Suppressor macrophage treated with lipopolysaccharide for 4 hours (primary cell): Measurements from ENCODE around the gene PRPF6.
"Not testable (repeated sequence)": the region's sequence is repeated elsewhere in the genome, so short reads cannot be mapped to it uniquely, and the experiment has no call there.

Experiments
- DNase-seq: peaks from one replicate; pipeline ENCODE4 v3.0.0-alpha.2; 2020

Gene PRPF6

DNA sequence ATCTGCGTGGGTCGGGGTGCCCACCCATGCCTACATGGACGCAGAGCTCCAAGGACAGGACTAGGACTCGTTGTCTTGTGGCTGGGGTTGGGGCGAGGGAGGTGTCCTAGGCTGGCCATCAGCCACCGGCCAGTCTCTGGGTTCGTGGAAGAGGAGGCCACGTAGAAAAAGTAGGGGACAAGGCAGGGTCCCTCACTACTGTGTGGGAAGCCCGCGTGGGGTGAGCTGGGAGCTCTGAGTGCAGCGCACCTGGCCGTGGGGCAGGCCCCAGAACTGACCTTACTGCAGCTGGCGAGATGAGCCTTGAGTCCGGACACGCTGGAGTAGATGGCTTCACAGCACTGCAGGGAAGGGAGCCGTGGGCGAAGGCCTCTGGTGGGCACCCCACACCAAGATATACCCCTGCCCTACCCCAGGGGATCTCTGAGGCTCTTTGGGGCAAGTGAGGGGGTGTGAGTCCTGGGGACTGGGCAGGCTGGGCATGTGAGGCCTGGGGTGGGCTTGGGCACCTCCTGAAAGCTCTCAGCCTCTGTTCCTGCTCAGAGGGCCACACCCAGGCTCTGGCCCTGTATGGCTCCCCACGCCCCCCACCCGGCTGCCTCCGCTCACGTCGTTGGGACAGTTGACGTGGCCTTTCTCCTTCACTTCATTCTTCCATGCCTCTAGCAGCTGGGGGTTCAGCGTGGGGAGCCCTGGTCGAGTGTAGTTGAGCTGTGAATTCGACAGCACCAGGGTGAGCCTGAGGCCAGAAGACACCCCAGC lies 19.1 kb upstream of the PRPF6 start:
- DNase-seq = no peak

DNA sequence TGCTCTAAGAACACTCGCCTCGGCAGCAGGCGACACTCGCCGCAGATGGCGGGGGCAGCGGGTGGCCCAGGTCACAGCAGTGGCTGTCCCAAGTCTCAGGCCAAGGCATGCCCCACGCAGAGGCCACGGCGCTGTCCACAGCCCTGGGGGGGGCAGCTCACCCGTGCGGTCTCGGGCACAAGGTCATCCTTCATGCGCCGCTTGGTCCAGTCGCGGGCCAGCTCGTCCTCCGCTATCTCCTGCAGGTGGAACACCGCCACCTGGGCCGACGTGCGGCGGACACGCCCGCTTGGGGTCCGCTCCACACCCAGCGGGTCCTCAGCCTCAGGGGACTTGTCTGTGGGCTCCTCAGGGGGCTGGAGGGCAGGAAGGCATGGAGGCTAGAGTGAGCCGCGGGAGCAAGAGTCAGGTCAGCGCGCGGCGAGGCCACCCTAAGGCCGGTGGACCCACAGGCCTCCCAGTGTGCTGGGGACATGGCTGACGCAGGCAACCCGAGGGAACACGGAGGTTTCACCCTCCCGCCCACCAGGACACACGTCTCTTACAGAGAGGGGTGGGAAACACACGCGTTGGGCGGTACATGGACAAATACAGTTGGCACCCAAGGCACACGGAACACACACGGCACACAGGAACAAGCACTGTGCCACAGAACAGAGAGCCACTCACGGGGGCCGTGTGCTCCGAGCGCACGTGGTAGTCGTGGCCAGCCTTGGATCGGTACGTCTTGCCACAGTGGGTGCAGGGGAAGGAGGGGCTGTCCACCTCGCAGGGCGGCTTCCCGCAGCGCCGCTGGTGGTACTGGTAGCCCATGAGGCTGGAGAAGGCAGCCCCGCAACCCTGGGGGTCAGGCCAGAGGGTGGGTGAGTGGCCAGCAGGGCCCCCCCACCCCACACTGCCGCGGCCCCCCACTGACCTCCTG lies 18.2 kb upstream of the PRPF6 start:
- DNase-seq = no peak

DNA sequence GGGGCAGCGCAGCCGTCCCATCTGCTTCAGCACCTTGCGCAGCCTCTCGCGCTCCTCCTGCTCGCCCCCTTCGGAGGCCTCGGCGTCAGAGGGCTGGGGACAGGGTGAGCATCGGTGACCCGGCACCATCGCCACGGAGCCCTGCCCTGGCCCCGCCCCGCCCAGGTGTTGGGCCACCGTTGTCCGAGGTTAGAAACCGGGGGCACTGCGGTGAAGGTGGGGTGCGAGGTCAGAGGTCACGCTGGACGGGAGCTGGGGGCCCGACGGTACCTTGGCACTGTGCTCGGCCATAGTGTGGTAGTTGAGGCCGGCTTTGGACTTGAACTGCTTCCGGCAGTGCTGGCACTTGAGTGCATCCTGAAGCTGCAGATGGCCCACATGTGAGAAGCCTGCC lies 17.6 kb upstream of the PRPF6 start:
- DNase-seq = no peak

DNA sequence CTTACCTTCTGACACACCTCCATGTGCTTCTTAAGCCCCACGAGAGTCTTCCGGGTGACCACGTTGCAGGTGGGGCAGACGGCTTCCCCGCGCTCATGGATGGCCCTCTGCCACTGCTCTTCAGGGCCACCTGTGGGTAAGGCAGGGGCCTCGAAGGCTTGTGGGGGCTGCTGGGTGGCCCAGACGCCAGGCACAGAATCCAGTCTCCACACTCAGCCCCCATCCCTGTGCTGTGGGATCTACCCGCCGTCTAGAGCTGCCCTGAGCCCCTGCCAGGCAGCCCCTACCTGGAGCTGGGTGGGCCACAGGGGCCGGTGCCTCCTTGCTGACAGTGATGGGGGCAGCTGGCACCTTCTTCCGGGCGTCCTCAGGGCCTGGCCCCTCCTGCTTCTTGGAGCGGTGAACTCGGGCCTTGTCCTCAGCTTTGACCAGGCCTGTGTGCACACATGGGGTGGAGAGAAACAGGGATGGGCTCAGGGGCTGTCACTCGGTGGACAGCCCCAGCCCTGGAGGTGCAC lies 17.1 kb upstream of the PRPF6 start:
- DNase-seq = no peak

DNA sequence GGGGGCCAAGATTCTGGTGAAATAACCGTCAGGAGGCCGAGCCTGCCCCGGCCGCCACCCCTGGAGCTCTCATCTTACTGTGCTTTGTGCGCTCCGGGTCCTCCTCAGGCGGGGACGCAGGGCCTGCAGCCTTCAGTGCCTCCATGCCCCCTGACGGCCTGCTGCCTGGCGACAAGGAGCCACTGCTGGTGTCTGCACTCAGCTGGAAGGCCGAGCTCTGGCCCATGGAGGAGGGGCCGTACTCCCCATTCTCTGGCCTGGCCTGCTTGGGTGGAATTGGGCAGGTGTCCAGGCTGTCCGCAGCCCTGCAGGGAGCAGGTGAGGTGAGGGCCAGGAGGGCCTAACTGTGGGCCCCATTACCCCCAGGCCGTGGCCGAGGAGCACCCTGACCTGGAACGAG lies 16.5 kb upstream of the PRPF6 start:
- no peak for DNase-seq

DNA sequence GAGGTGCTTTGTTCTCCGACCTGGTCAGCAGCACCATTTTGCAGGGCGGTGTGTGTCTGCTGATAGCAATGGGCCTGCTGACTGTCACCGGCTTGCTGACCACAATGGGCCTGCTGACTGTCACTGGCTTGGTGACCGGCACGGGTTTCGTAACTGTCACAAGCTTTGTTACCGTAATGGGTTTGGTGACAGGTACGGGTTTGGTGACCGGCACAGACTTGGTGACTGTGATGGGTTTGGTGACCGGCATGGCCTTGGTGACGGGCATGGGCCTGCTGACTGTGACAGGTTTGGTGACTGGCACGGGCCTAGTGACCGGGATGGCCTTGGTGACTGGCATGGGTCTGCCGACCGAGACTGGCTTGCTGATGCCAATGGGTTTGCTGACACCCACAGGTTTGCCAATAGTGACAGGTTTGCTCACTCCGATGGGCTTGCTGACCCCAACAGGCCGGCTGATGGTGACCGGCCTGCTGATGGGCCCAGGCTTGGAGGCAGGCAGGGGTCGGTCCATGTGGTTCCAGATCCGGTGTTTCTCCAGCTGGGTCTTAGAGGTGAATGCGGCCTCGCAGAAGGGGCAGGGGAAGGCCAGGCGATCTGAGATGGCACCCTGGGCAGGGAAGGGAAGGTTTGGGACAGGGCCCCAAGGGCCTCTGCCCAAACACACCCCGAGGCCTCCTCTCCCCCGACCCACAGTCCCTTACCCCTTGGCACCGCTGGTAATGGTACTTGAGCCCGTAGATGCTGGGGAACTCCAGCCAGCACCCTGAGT lies 14.6 kb upstream of the PRPF6 start:
- no peak for DNase-seq

DNA sequence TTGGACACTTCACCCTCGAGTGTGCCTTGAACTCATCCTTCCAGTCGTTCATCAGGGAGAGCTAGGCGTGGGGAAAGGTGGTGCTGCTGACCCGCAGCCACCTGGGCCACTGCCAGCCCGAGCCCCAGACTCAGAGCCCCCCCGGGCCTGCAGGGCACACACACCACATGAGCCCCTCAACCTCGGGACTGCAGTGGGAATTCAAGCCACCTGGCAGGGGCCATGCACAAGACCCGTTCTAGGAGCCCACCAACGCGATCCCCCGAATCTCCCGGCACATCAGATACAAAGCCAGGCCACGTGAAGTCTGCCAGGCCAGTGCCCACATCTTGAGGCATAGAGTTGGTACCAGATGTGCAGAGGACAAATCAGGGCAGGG lies 14.0 kb upstream of the PRPF6 start:
- DNase-seq = no peak

DNA sequence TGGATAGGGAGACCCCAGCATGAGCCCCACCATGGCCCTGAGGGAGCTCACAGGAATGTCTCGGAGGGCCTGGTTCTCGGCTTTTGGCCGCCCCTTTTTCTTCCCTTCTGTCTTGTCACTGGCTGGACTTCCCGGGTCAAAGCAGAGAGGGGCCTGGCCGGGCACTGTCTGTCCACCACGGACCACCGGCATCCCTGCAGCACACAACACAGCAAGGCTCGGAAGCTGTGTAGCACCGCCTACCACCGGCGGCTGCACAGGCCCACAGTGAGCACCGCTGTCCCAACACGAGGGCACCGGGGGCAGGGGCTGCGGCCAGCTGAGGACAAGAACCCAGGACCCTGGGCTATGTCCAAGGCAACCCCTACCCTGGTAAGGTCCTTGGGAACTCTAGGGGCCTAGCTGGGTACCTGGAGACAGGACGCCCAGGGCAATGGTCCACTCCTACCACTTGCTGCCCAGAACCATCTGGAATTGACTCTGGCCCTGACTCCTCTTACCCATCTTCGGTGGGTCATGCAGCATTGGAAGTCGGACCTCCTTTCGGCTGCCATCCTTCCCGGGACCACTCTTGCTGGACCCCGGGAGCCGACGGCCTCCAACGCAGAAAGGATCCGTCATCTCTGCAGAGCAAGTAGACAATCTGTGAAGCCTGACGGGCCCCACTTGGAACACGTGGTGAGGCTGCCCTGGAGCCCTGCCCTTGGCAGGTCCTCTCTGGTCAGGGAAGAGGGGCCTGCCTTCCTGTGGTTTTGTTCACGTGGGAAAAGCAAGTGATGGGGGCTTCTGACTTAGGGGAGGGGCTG lies 13.4 kb upstream of the PRPF6 start:
- DNase-seq = no peak

DNA sequence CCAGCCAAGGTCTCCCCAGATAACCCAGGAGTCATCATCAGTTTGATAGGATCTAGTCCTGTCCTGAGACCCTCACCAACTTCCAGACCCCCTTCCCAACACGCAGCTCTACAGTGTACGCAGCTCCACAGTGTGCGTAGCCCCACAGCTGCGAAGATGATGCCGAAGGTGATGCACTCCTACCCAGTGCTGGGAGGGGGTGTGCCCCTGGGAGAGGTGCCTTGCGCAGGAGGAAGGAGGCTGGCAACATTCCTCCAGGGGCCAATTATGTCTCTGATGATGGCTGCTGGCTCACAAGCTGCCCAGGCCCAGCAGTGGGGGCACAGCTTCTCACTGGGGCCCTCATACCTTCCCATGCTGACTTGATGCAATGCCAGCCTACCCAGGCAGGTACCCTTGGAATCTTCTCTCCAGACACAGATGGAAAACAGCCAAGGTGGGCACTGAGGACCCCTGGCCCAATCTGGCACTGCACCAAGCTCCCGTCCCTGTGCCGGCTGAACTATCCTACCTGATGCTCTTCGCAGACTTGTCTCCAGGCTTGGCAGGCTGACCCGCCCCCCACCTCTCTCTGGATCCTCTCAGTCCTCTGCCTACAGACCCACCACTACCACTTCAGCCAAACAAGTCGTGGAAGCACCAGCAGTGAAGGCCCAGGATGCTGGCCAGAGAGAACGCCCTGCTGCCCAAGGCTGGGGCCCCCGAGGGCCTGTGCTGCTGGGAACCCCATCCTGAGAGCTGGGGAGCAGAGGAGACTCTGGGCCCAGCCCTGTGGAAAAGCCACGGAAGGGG lies 12.6 kb upstream of the PRPF6 start:
- DNase-seq = no peak

DNA sequence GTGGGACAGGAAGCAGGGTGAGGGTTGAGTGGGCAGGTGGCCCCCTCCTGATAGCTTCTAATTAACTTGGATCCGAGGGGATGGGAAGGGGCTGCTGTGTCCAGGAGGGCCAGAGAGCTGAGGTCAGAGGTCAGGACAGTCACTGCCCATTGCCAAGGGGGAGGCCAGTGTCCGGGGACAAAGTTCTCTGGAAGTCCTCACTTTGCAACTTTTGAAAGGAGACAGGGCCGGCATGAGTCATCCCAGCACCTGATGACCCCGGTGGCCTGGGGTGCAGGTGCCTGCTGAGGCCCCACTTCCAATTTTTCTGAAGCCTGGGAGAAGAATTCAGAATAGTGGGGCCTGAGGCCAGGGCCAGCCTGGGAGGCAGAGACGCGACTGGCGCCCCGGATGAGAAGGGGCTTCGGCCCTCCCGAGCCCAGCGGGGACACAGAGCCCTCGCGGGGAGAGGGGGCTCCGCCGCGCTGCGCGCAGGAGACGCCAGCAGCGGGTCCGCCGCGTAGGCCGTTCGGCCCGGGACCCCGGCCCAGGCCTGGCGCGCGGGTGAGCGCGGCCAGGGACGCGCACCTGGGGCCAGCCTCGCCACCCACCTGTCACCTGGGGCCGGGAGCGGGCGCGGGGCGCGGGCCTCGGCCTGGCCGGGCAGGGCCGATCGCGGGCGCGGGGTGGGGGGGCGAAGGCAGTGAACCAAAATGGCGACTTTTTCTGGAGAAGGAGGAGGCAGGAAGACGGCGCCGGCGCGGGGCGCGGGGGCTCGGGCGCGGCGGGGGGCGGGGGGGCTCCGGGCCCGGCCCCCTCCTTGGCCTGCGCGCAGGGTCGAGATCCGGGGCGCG lies 11.8 kb upstream of the PRPF6 start:
- no peak for DNase-seq

DNA sequence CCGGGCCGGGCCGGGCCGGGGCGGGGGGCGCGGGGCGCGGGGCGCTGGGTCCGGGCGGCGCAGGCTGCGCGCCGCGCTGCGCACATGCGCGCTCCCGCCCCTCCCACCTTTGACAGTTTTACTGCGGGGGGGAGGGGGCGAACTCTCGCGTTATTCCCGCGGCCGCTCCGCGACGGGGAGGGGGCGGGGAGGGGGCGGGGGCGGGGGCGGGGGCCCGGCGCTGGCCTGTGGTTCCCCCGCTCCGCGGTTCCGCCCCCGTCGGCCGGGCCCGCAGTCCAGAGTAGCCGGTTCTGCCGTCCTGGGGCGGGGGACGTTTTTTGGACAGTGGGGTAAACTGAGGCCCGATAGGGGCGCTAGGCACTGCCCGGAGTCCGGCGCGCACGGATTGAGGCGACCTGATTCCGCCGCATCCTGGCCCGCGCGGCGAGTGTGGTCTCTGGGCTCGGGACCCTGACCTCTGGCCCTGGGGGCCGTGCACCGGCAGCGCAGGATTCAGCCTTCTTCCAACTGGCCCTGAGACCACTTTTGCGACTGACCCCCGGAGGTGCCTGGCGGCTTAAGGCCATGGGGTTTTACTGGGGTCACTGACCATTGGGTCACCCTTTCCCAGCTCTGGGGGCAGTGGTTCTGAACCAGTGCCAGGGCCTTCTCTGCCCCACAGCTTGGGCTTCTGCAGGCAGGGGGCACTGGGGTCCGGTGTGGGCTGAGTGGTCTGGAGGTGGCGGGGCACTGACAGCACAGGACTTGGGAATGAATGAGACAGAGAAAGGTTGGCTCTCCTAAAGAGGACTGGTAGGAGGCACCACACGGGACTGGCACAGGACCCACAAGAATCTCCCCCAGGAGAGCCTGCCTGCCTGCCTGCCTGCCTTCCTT lies 10.9 kb upstream of the PRPF6 start, which contains the start of gene ZNF512B:
TSS of gene ZNF512B (minus strand) at position 93 of the 876 bp plus-strand sequence. CDS start 1,980 bp downstream, outside the sequence.
- peak; percentile 43 for DNase-seq

DNA sequence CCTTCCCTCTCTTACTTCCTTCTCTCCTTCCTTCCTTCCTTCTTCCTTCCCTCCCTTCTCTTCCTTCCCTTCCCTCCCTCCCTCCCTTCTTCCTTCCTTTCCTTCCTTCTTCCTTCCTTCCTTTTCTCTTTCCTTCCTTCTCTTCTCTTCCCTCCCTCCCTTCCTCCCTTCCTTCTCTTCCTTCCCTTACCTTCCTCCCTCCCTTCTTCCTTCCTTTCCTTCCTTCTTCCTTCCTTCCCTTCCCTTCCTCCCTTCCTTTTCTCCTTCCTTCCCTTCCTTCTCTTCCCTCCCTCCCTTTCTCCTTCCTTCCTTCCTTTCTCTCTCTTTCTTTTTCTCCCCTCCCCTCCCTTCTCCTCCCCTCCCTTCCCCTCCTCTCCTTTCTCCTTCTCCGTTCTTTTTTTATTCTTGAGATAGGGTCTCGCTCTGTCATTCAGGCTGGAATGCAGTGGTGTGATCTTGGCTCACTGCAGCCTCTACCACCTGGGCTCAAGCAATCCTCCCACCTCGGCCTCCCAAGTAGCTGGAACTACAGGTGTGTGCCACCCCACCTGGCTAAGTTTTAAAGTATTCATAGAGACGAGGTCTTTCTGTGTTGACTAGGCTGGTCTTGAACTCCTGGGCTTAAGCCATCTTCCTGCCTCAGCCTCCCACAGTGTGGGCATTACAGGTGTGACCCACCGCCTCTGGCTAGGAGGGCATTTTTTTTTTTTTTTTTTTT lies 10.1 kb upstream of the PRPF6 start:
- DNase-seq = no peak

DNA sequence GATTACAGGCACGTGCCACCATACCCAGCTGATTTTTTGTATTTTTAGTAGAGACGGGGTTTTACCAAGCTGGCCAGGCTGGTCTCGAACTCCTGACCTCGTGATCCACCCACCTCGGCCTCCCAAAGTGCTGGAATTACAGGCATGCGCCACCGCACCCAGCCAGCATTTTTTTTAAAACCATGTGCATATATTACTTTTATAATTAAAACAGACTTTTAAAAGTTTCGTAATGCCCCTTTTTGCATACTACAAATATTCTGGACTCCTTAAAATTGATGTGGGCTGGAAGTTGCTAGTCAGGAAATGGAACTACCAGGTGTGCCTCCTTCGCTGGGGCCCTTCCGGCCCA lies 9.0 kb upstream of the PRPF6 start:
- not testable (repeated sequence) for DNase-seq

DNA sequence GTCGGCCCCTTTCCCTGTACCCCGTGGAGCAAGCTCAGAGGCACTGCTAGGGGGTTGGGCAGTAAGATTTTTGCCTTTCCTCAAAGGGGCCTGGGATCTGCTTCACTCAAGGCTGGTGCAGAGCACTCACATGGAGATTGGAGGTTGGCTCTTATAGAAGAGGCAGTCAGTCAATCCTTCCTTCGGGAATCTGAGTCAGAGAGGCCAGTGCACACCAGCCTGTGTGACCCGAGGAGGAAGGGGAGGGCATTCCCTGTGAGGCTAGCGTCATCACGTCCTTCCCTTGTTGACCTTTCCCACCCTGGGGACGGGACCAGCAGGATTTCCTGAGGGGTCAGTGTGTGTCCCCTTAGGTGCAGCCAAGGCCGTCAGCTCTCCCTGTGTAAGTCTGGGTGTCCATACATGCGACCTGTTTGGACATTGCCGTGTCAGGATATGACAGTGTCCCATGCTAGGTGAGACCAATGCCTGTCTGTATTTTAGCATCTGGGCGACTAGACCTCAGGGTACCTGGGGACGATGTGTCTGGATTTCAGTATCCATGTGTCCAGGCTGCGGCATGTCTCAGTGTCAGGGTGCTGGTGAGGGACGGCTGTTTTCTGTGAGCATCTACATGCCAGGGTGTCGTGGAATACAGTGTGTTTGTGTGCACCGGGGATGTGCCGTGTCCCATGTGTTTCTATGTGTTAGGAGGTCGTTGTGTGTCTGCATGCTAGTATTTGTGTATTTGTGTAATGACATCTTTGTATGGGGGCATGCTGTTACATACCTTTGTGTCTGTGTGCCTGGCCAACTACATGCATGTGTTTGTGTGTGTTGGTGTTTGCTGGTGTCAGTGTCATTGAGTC lies 8.4 kb upstream of the PRPF6 start:
- no peak for DNase-seq

DNA sequence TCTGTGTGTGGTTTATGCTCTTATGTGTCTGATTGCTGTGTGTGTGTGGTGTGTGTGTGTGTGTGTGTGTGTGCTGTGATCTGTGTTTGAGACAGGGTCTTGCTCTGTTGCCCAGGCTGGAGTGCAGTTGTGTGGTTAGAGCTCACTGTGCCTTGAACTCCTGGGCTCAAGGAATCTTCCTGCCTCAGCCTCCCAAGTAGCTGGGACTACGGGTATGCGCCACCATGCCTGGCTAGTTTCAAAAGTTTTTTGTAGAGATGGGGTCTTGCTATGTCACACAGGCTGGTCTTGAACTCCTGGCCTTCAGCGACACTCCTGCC lies 7.8 kb upstream of the PRPF6 start:
- no peak for DNase-seq

DNA sequence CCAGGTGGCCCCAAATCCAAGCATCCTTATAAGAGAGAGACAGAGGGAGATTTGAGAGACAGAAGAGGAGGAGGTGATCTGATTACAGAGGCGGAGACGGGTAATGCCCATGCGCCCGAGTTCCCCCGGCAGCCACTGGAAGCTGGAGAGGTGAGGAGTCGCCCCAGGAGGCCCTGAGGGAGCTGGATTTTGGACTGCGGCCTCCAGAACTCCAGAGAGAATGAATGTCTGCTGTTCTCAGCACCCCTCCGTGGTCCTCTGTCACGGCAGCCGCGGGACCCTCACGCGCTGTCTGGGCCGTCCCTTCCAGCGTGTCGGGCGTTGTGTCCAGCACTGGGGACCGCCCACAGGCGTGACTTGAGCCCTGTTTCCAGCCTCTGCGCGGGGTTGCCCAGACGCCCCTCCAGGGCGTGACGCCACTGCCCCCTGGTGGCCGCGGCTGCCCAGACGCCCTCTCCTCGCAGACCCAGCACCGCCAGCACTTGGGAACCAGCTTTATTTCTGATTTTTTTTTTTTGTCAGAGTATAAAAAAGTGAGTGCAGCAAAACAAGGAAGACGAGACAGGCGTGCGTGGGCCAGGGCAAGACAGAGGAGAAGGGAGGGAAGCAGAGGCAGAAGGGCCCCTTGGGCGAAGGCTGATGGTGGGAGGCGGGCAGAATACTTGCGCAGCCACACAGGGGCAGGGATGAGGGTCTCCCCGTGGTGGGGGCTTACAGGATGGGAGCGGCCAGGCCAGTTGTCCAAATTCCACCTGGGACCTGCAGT lies 7.1 kb upstream of the PRPF6 start:
- DNase-seq = peak; percentile 94
